K562 (cell line): Measurements from ENCODE around the gene ERC2. TPM values are rescaled to one million over a fixed set of nuclear protein-coding genes. Genes with fewer than 3 reads are reported as not detected.

ENCODE experiments used
- ATAC-seq: fragments of 200-7000 bp; cut with Tn5 transposase; 3 replicates; pipeline ENCODE4 v1.9.1; 2020; ENCODE audit warnings: moderate library complexity
- BruUV-seq: library from RNA; stranded (reverse); fragments of 400-500 nt; replicated peaks from 2 replicates; lab custom pipeline; 2021; lab: Mats Ljungman, UMichigan
- CTCF ChIA-PET: fragments of 300-600 bp; formaldehyde crosslinking; extraction: SDS; loops from one replicate; lab custom pipeline; 2021; ENCODE audit warnings: low intra/inter-chr PET ratio; lab: Yijun Ruan, JAX
- POLR2A ChIA-PET: fragments of 300-600, 350-650 bp; sonication (Branson Sonifier 250); formaldehyde crosslinking; extraction: SDS; loops from one replicate; lab custom pipeline; 2021; ENCODE audit warnings: antibody characterized with exemption, inconsistent platforms; lab: Yijun Ruan, JAX
- DNase-seq, 4 experiments: peaks; one replicate each; pipeline versions ENCODE4 v3.0.0 to v3.0.0-alpha.2; 2011 to 2018; ENCODE audit warnings: low spot score in 3 of 4, mixed read lengths in 3 of 4; ENCODE audit errors: extremely low read depth in 1 of 4
- FAIRE-seq: peaks from 2 replicates; lab custom pipeline; 2011; peaks lifted over from hg19 to GRCh38; lab: Jason Lieb, UNC
- H2AFZ ChIP-seq: 2 replicates; pipeline ENCODE4 v1.6.0; 2011; ENCODE audit warnings: low read depth, low read length, control low read depth, inconsistent platforms
- H3K27ac ChIP-seq: fragments of 200-600 bp; 3 replicates; pipeline ENCODE4 v1.8.0; 2011; ENCODE audit warnings: low read depth, mild to moderate bottlenecking, control low read depth, inconsistent platforms, low read length, moderate library complexity, mixed read lengths; ENCODE audit errors: extremely low read depth
- H3K27me3 ChIP-seq, 2 experiments: fragments of 300-600 bp in 1 of 2; 2 replicates in 1 of 2; 3 replicates in 1 of 2; pipeline versions ENCODE4 v1.6.0 to v1.8.0; 2011; ENCODE audit warnings: inconsistent platforms in 2 of 2, low read length in 2 of 2, mild to moderate bottlenecking in 1 of 2, mixed read lengths in 1 of 2, moderate library complexity in 1 of 2; ENCODE audit not compliant: control insufficient read depth in 2 of 2, insufficient read depth in 2 of 2
- H3K36me3 ChIP-seq: fragments of 300-600 bp; 3 replicates; pipeline ENCODE4 v1.8.0; 2011; ENCODE audit warnings: mild to moderate bottlenecking, low read length, inconsistent platforms; ENCODE audit not compliant: control insufficient read depth, insufficient read depth
- H3K4me1 ChIP-seq, 2 experiments: fragments of 200-600 bp in 1 of 2; replicated peaks in 1 of 2; 2 replicates in 1 of 2; 3 replicates in 1 of 2; pipeline versions ENCODE4 v1.5.1 to v1.8.0; 2011; ENCODE audit warnings: inconsistent platforms in 2 of 2, low read length in 2 of 2, mild to moderate bottlenecking in 1 of 2, mixed read lengths in 1 of 2, moderate library complexity in 1 of 2; ENCODE audit not compliant: control insufficient read depth in 2 of 2, insufficient read depth in 2 of 2
- H3K4me2 ChIP-seq: 2 replicates; pipeline ENCODE4 v1.6.1; 2011; ENCODE audit warnings: low read length, control low read depth, inconsistent platforms, mixed read lengths; ENCODE audit not compliant: insufficient read depth
- H3K4me3 ChIP-seq: fragments of 200-600 bp; sonication (generic), shearing (Covaris generic); 2 replicates; pipeline ENCODE4 v1.5.1; 2016; ENCODE audit warnings: control low read depth, inconsistent platforms
- H3K79me2 ChIP-seq: fragments of 200-600 bp; 3 replicates; pipeline ENCODE4 v1.8.0; 2011; ENCODE audit warnings: low read length, inconsistent platforms; ENCODE audit not compliant: control insufficient read depth, insufficient read depth
- H3K9ac ChIP-seq, 2 experiments: 2 replicates each; pipeline versions ENCODE4 v1.6.0 to v1.6.1; 2011; ENCODE audit warnings: low read depth in 2 of 2, low read length in 2 of 2, control low read depth in 1 of 2, inconsistent platforms in 1 of 2, mild to moderate bottlenecking in 1 of 2, mixed read lengths in 1 of 2; ENCODE audit not compliant: insufficient read depth in 1 of 2
- H3K9me1 ChIP-seq: one replicate; pipeline ENCODE4 v1.6.0; 2011; ENCODE audit warnings: inconsistent platforms, mild to moderate bottlenecking, low read length, moderate library complexity; ENCODE audit not compliant: control insufficient read depth, insufficient read depth
- H3K9me3 ChIP-seq: replicated peaks from 2 replicates; pipeline ENCODE4 v1.5.1; 2011; ENCODE audit warnings: low read depth, low read length, inconsistent platforms; ENCODE audit not compliant: control insufficient read depth, insufficient read depth
- H4K20me1 ChIP-seq: replicated peaks from 2 replicates; pipeline ENCODE4 v1.6.1; 2011; ENCODE audit warnings: low read length, inconsistent platforms, mixed read lengths; ENCODE audit not compliant: control insufficient read depth, insufficient read depth
- ARNT ChIP-seq, 2 experiments: fragments of 450-650 bp; IDR thresholded peaks; 2 replicates each; pipeline ENCODE4 v1.6.1; 2016; ENCODE audit warnings: mild to moderate bottlenecking in 1 of 2
- GATA2 ChIP-seq: sonication (generic); formaldehyde crosslinking; IDR thresholded peaks from 2 replicates; pipeline ENCODE4 v1.4.0; 2020; ENCODE audit warnings: mild to moderate bottlenecking, missing genetic modification reagents
- ID3 ChIP-seq, 2 experiments: fragments of 250-450 bp in 1 of 2; fragments of 450-650 bp in 1 of 2; sonication (Bioruptor Pico) in 1 of 2; IDR thresholded peaks; 2 replicates each; pipeline versions ENCODE4 v1.6.1 to v1.8.0; 2016 to 2021; ENCODE audit warnings: mild to moderate bottlenecking in 2 of 2, moderate library complexity in 2 of 2, missing compliant biosample characterization in 1 of 2, missing genetic modification characterization in 1 of 2
- KAT2B ChIP-seq: IDR thresholded peaks from one replicate; pipeline ENCODE4 v1.6.1; 2012; ENCODE audit warnings: low read depth, mild to moderate bottlenecking, control low read depth, inconsistent platforms, low read length, moderate library complexity
- KLF1 ChIP-seq: fragments of 450-650 bp; IDR thresholded peaks from 2 replicates; pipeline ENCODE4 v1.6.1; 2016; ENCODE audit warnings: missing genetic modification characterization, missing compliant biosample characterization
- L3MBTL2 ChIP-seq: fragments of 450-650 bp; IDR thresholded peaks from 2 replicates; pipeline ENCODE4 v1.6.1; 2016; ENCODE audit warnings: mild to moderate bottlenecking, moderate library complexity
- MCM3 ChIP-seq: fragments of 450-650 bp; IDR thresholded peaks from 2 replicates; pipeline ENCODE4 v1.6.1; 2016
- MED1 ChIP-seq: sonication (generic); formaldehyde crosslinking; IDR thresholded peaks from 2 replicates; pipeline ENCODE4 v1.8.1; 2023; ENCODE audit warnings: missing genetic modification reagents, borderline replicate concordance
- MEF2A ChIP-seq: IDR thresholded peaks from 2 replicates; pipeline ENCODE4 v1.6.1; 2011; ENCODE audit warnings: low read depth, mild to moderate bottlenecking, low read length, moderate library complexity; ENCODE audit not compliant: control insufficient read depth
- MEF2D ChIP-seq: conservative IDR thresholded peaks from 2 replicates; pipeline ENCODE4 v1.6.1; 2016; ENCODE audit warnings: low read depth, missing genetic modification characterization, missing compliant biosample characterization
- MTA1 ChIP-seq: fragments of 450-650 bp; IDR thresholded peaks from 2 replicates; pipeline ENCODE4 v1.6.1; 2017; ENCODE audit warnings: borderline replicate concordance
- PHF21A ChIP-seq: fragments of 450-650 bp; IDR thresholded peaks from 2 replicates; pipeline ENCODE4 v1.6.1; 2017; ENCODE audit warnings: low read depth, borderline replicate concordance
- RBM17 ChIP-seq: fragments of 200-400 bp; formaldehyde crosslinking; IDR thresholded peaks from 2 replicates; pipeline ENCODE4 v1.6.1; 2017; ENCODE audit warnings: low read depth, mild to moderate bottlenecking, low read length, borderline replicate concordance
- SAFB ChIP-seq: fragments of 200-400 bp; formaldehyde crosslinking; IDR thresholded peaks from 2 replicates; pipeline ENCODE4 v1.6.1; 2017; ENCODE audit warnings: low read depth, low read length, borderline replicate concordance
- SMAD4 ChIP-seq: fragments of 250-450 bp; sonication (Bioruptor Pico); conservative IDR thresholded peaks from 2 replicates; pipeline ENCODE4 v1.8.0; 2021; ENCODE audit warnings: inconsistent platforms, mild to moderate bottlenecking, moderate library complexity
- ZNF347 ChIP-seq: fragments of 450-650 bp; formaldehyde crosslinking; IDR thresholded peaks from 2 replicates; pipeline ENCODE4 v1.4.0; 2020; ENCODE audit warnings: low read depth, mild to moderate bottlenecking, moderate library complexity
- ZNF57 ChIP-seq: fragments of 450-650 bp; formaldehyde crosslinking; IDR thresholded peaks from 2 replicates; pipeline ENCODE4 v1.4.0; 2020; ENCODE audit warnings: mild to moderate bottlenecking, moderate library complexity
- ZNF609 ChIP-seq: sonication (generic); formaldehyde crosslinking; IDR thresholded peaks from 2 replicates; pipeline ENCODE4 v1.8.1; 2023; ENCODE audit warnings: missing genetic modification reagents, mild to moderate bottlenecking, borderline replicate concordance
- ZZZ3 ChIP-seq: fragments of 450-650 bp; IDR thresholded peaks from 2 replicates; pipeline ENCODE4 v1.6.1; 2016; ENCODE audit warnings: antibody characterized with exemption, mild to moderate bottlenecking, moderate library complexity
- WGBS: fragments of 100-300 bp; shearing (Covaris generic); methylation state at CpG from one replicate; pipeline ENCODE4 v1.1.6; 2016; ENCODE audit warnings: low coverage, mixed read lengths; ENCODE audit not compliant: insufficient coverage; ENCODE audit errors: missing lambda C conversion rate; 5-methylcytosine and 5-hydroxymethylcytosine counted together
- in situ Hi-C: fragments of 300-500 bp; cut with MboI; formaldehyde crosslinking; loops from 4 replicates; pipeline ENCODE4 v1.15.0; 2018; ENCODE audit warnings: inconsistent platforms, mixed read lengths
- intact Hi-C: fragments of 100-400 bp; cut with micrococcal nuclease; formaldehyde crosslinking; loops from 2 replicates; pipeline ENCODE4 v1.14.2; 2022
- polyA plus RNA-seq, 8 experiments: library from polyadenylated mRNA; depleted of rRNA in 4 of 8; stranded (reverse) in 5 of 8; unstranded in 3 of 8; fragments of >200 nt; fragmentation: Nextera tagmentation in 2 of 8; fragmentation: Illumina TruSeq in 1 of 8; extraction: Ambion mirVana in 2 of 8; extraction: Trizol in 1 of 8; gene quantifications; 2 replicates each; pipeline versions ENCODE4 v1.2.1 to v1.2.3, GENCODE V29; 2011 to 2014; ENCODE audit warnings: inconsistent platforms in 1 of 8, missing spikeins in 1 of 8
- total RNA-seq, 7 experiments: library from RNA; depleted of rRNA in 6 of 7; stranded (reverse); fragments of >200 nt in 6 of 7; fragmentation: Illumina TruSeq in 2 of 7; extraction: Trizol in 2 of 7; gene quantifications; 2 replicates each; pipeline versions ENCODE4 v1.2.1 to v1.2.3, GENCODE V29; 2011 to 2021; ENCODE audit warnings: low replicate concordance in 1 of 7

Gene ERC2
- total and polyA plus RNA-seq, 9 of the 15 experiments (the other 6 are each of a cell fraction or from before 2014, with no cell fraction given): 0.04 to 0.18 (median 0.07) TPM; not detected in 2

- no peak overlapping the region for H3K27ac ChIP-seq
- H3K9me1 ChIP-seq: no peaks in the 10 kb centered on the region
- H4K20me1 ChIP-seq: no peaks in the 10 kb centered on the region
- no TSS peak for BruUV-seq
- H3K4me3 ChIP-seq: no peak overlapping the region
- intact Hi-C loops (no loop called here), in situ Hi-C loops (no loop called here)
- no peak overlapping the region for H3K9ac ChIP-seq
- no peaks in the 10 kb centered on the region for H3K4me1 ChIP-seq
- POLR2A ChIA-PET: no interaction called here
- TF ChIP-seq MED1 (no peak), RBM17 (no peak), ZZZ3 (no peak), MTA1 (no peak), ZNF609 (CRISPR knock-in tag) (no peak), MEF2A (no peak), L3MBTL2 (no peak), ZNF347 (CRISPR knock-in tag) (no peak), ZNF57 (no peak), KLF1 (tag) (no peak), PHF21A (no peak), MEF2D (tag) (no peak), SMAD4 (CRISPR knock-in tag) (no peak), MCM3 (no peak), ARNT (IDR thresholded peaks at IDR 0.05) (no peak), KAT2B (no peak), ID3 (CRISPR knock-in tag; IDR thresholded peaks at IDR 0.05) (no peak), ID3 (tag; IDR thresholded peaks at IDR 0.05) (no peak), SAFB (no peak), GATA2 (no peak)
- H3K79me2 ChIP-seq: no peaks in the 10 kb centered on the region
- FAIRE-seq (no peak), ATAC-seq (no peak), DNase-seq (no peak)
- H3K27me3 ChIP-seq: no peaks in the 10 kb centered on the region
- no peaks in the 10 kb centered on the region for H3K9me3 ChIP-seq
- CTCF ChIA-PET: no interaction called here
- H3K4me2 ChIP-seq: no peak overlapping the region
- no peak overlapping the region for H2AFZ ChIP-seq
- no peaks in the 10 kb centered on the region for H3K36me3 ChIP-seq
- WGBS: 4% methylated on average over 8 of the region's 9 CpGs
Observed at GRCh38 chr3:55639896-55640765, 828.1 kb downstream of the ERC2 start.
